ENCODE data around the gene MTOR.

GRCh38 chr1:11151114-11151513, 111.2 kb downstream of the MTOR start:
- no peak for TF ChIP-seq CTCF (conservative IDR thresholded peaks at IDR 0.05)
- TF ChIP-seq ZFX (IDR thresholded peaks at IDR 0.05): no peak
